Colonic mucosa (tissue), 4 donors: ENCODE measurements around the gene ACOXL. TPM values are rescaled to one million over a fixed set of nuclear protein-coding genes. Genes with fewer than 3 reads are reported as not detected.

Experiments used
- DNase-seq: peaks from one replicate; pipeline ENCODE4 v3.0.0-alpha.2; 2020
- H3K27ac ChIP-seq: fragments of 200-600 bp; one replicate; pipeline ENCODE4 v1.8.0; 2021
- H3K27me3 ChIP-seq: fragments of 200-600 bp; one replicate; pipeline ENCODE4 v1.8.0; 2021
- H3K36me3 ChIP-seq: fragments of 200-600 bp; one replicate; pipeline ENCODE4 v1.8.0; 2021
- H3K4me1 ChIP-seq: fragments of 200-600 bp; one replicate; pipeline ENCODE4 v1.8.0; 2021; ENCODE audit warnings: mild to moderate bottlenecking
- H3K4me3 ChIP-seq: fragments of 200-600 bp; one replicate; pipeline ENCODE4 v1.8.0; 2021
- H3K9ac ChIP-seq, 2 donors: one replicate each; pipeline ENCODE4 v1.7.0; 2013; ENCODE audit warnings: control low read depth in 2 of 2, low read depth in 2 of 2, low read length in 2 of 2
- H3K9me3 ChIP-seq: fragments of 200-600 bp; one replicate; pipeline ENCODE4 v1.8.0; 2021
- intact Hi-C: fragments of 100-400 bp; cut with DNase I; formaldehyde crosslinking; loops from one replicate; pipeline ENCODE4 v1.14.1; 2022
- total RNA-seq, 2 donors: library from RNA; stranded (reverse); fragmentation: NEBNext Ultra II Directional in 1 of 2; extraction: Animal tissue kit (Norgen Biotek cat#: 25700) in 1 of 2; gene quantifications; one replicate each; pipeline ENCODE4 v1.2.1, GENCODE V29; 2021
- TF ChIP-seq, protein P1 (sequence below): fragments of 200-600 bp; IDR thresholded peaks from one replicate; pipeline ENCODE4 v1.8.0; 2022; ENCODE audit warnings: antibody characterized with exemption, mild to moderate bottlenecking
- donor health status: healthy.
- donor health status: DM: no; HTN: no; CAD: no.
- donor health status: DM: no; HTN: no; CAD: no.

The ACOXL gene
- total RNA-seq, 2 donors from 2014 or later: 0.32 to 0.82 TPM

- H3K27me3 ChIP-seq: no peaks in the 10 kb centered on the region
- peak; percentile 16 for DNase-seq
- no peak overlapping the region for H3K4me3 ChIP-seq
- no peaks in the 10 kb centered on the region for H3K36me3 ChIP-seq
- intact Hi-C loops: no loop called here
- no peaks in the 10 kb centered on the region for H3K4me1 ChIP-seq
- no peak overlapping the region for H3K27ac ChIP-seq
- no peaks in the 10 kb centered on the region for H3K9me3 ChIP-seq
- no peak overlapping the region for H3K9ac ChIP-seq
- TF ChIP-seq, protein P1, sequence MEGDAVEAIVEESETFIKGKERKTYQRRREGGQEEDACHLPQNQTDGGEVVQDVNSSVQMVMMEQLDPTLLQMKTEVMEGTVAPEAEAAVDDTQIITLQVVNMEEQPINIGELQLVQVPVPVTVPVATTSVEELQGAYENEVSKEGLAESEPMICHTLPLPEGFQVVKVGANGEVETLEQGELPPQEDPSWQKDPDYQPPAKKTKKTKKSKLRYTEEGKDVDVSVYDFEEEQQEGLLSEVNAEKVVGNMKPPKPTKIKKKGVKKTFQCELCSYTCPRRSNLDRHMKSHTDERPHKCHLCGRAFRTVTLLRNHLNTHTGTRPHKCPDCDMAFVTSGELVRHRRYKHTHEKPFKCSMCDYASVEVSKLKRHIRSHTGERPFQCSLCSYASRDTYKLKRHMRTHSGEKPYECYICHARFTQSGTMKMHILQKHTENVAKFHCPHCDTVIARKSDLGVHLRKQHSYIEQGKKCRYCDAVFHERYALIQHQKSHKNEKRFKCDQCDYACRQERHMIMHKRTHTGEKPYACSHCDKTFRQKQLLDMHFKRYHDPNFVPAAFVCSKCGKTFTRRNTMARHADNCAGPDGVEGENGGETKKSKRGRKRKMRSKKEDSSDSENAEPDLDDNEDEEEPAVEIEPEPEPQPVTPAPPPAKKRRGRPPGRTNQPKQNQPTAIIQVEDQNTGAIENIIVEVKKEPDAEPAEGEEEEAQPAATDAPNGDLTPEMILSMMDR: no peak
These were observed 313.5 kb downstream of the ACOXL start for GRCh38 chr2:111045771-111046444.

GRCh38 chr2:111046670-111047069 is 314.3 kb downstream of the ACOXL start:
- TF ChIP-seq, protein P1: no peak
- intact Hi-C loops: no loop called here
- Histone ChIP-seq H3K4me3 (no peak overlapping the region), H3K36me3 (no peaks in the 10 kb centered on the region), H3K9me3 (no peaks in the 10 kb centered on the region), H3K9ac (no peak overlapping the region), H3K27me3 (no peaks in the 10 kb centered on the region), H3K4me1 (no peaks in the 10 kb centered on the region), H3K27ac (no peak overlapping the region)
- DNase-seq: peak; percentile 16

- intact Hi-C loops: no loop called here
- TF ChIP-seq, protein P1: no peak
- Histone ChIP-seq H3K27me3 (no peaks in the 10 kb centered on the region), H3K9ac (no peak overlapping the region), H3K9me3 (no peaks in the 10 kb centered on the region), H3K4me3 (no peak overlapping the region), H3K4me1 (no peaks in the 10 kb centered on the region), H3K36me3 (no peaks in the 10 kb centered on the region), H3K27ac (no peak overlapping the region)
- peak; percentile 15 for DNase-seq
These were observed 316.7 kb downstream of the ACOXL start for GRCh38 chr2:111048856-111049768.

GRCh38 chr2:111049792-111050640 is 317.6 kb downstream of the ACOXL start:
- peak; percentile 57 for DNase-seq
- intact Hi-C loops: no loop called here
- no peak overlapping the region for H3K27ac ChIP-seq

More at GRCh38 chr2:111049792-111050640, 317.6 kb downstream of the ACOXL start:
- Histone ChIP-seq H3K9me3 (no peaks in the 10 kb centered on the region), H3K36me3 (no peaks in the 10 kb centered on the region), H3K9ac (no peak overlapping the region), H3K4me1 (no peaks in the 10 kb centered on the region), H3K4me3 (no peak overlapping the region), H3K27me3 (no peaks in the 10 kb centered on the region)
- TF ChIP-seq, protein P1: no peak
